Skeletal muscle satellite cell (primary cell): ENCODE measurements around the gene AMPD1. TPM values are rescaled to one million over a fixed set of nuclear protein-coding genes. Genes with fewer than 3 reads are reported as not detected.

Experiments
- H3K27me3 ChIP-seq: 2 replicates; pipeline ENCODE4 v1.7.0; 2013; ENCODE audit warnings: low read length; ENCODE audit not compliant: control insufficient read depth, insufficient read depth
- H3K36me3 ChIP-seq: 2 replicates; pipeline ENCODE4 v1.7.0; 2013; ENCODE audit warnings: mild to moderate bottlenecking, control low read depth, low read length; ENCODE audit not compliant: insufficient read depth
- H3K4me1 ChIP-seq: 2 replicates; pipeline ENCODE4 v1.7.0; 2013; ENCODE audit warnings: low read length; ENCODE audit not compliant: control insufficient read depth, insufficient read depth
- H3K4me2 ChIP-seq: 2 replicates; pipeline ENCODE4 v1.7.0; 2013; ENCODE audit warnings: mild to moderate bottlenecking, low read length
- H3K4me3 ChIP-seq: 2 replicates; pipeline ENCODE4 v1.7.0; 2013; ENCODE audit warnings: low read length
- H3K9ac ChIP-seq: 2 replicates; pipeline ENCODE4 v1.7.0; 2013; ENCODE audit warnings: mild to moderate bottlenecking, low read depth, low read length, moderate library complexity
- H3K9me3 ChIP-seq: replicated peaks from 2 replicates; pipeline ENCODE4 v1.7.0; 2013; ENCODE audit warnings: mild to moderate bottlenecking, control low read depth, low read length
- total RNA-seq: library from RNA; depleted of rRNA; stranded (reverse); fragments of >200 nt; gene quantifications from 2 replicates; pipeline ENCODE4 v1.2.3, GENCODE V29; 2012; rRNA removed

Gene AMPD1
- total RNA-seq, result 0.51 TPM in 1 of 2 replicates, not detected in the other

GRCh38 chr1:114695430-114696058 lies at the start of gene AMPD1:
Gene AMPD1 (minus strand): TSS chr1:114695546. CDS start chr1:114695471, 75 bp downstream.
- Histone ChIP-seq H3K4me1 (peaks cover 3% of the 10 kb centered on the region), H3K36me3 (no peaks in the 10 kb centered on the region), H3K27me3 (peaks cover 3% of the 10 kb centered on the region), H3K9ac (no peak within 1 kb of the TSS), H3K4me2 (no peak within 1 kb of the TSS), H3K9me3 (no peaks in the 10 kb centered on the region), H3K4me3 (no peak within 1 kb of the TSS)

GRCh38 chr1:114741963-114742746 lies 46.8 kb upstream of the AMPD1 start:
- Histone ChIP-seq H3K4me3 (no peak overlapping the region), H3K9me3 (no peaks in the 10 kb centered on the region), H3K4me1 (peaks cover 3% of the 10 kb centered on the region), H3K9ac (no peak overlapping the region), H3K4me2 (no peak overlapping the region), H3K27me3 (no peaks in the 10 kb centered on the region), H3K36me3 (peaks cover 75% of the 10 kb centered on the region)

GRCh38 chr1:114740331-114740730 lies 45.0 kb upstream of the AMPD1 start:
- H3K36me3 ChIP-seq, result peaks cover 79% of the 10 kb centered on the region

GRCh38 chr1:114737314-114737849 lies 42.0 kb upstream of the AMPD1 start:
- Histone ChIP-seq H3K9me3 (no peaks in the 10 kb centered on the region), H3K36me3 (peaks cover 85% of the 10 kb centered on the region), H3K4me3 (no peak overlapping the region), H3K4me1 (no peaks in the 10 kb centered on the region), H3K27me3 (no peaks in the 10 kb centered on the region), H3K9ac (no peak overlapping the region), H3K4me2 (no peak overlapping the region)

More at GRCh38 chr1:114740331-114740730, 45.0 kb upstream of the AMPD1 start:
- H3K9ac ChIP-seq, result no peak overlapping the region
- no peaks in the 10 kb centered on the region for H3K27me3 ChIP-seq
- no peaks in the 10 kb centered on the region for H3K4me1 ChIP-seq
- H3K4me3 ChIP-seq, result no peak overlapping the region
- no peaks in the 10 kb centered on the region for H3K9me3 ChIP-seq
- H3K4me2 ChIP-seq, result no peak overlapping the region

GRCh38 chr1:114735479-114735878 lies 40.1 kb upstream of the AMPD1 start:
- H3K4me1 ChIP-seq, result no peaks in the 10 kb centered on the region
- H3K27me3 ChIP-seq, result no peaks in the 10 kb centered on the region
- no peak overlapping the region for H3K4me2 ChIP-seq
- no peaks in the 10 kb centered on the region for H3K9me3 ChIP-seq
- H3K36me3 ChIP-seq, result peaks cover 88% of the 10 kb centered on the region
- H3K9ac ChIP-seq, result no peak overlapping the region
- no peak overlapping the region for H3K4me3 ChIP-seq

GRCh38 chr1:114729782-114730181 lies 34.4 kb upstream of the AMPD1 start:
- no peak overlapping the region for H3K9ac ChIP-seq
- no peak overlapping the region for H3K4me2 ChIP-seq
- H3K9me3 ChIP-seq, result no peaks in the 10 kb centered on the region
- H3K4me1 ChIP-seq, result no peaks in the 10 kb centered on the region
- H3K27me3 ChIP-seq, result no peaks in the 10 kb centered on the region
- peaks cover 92% of the 10 kb centered on the region for H3K36me3 ChIP-seq
- no peak overlapping the region for H3K4me3 ChIP-seq

- H3K27me3 ChIP-seq, result no peaks in the 10 kb centered on the region
- H3K4me1 ChIP-seq, result no peaks in the 10 kb centered on the region
- H3K9ac ChIP-seq, result no peak overlapping the region
- H3K4me2 ChIP-seq, result no peak overlapping the region
- no peak overlapping the region for H3K4me3 ChIP-seq
- H3K9me3 ChIP-seq, result no peaks in the 10 kb centered on the region
- peaks cover 92% of the 10 kb centered on the region for H3K36me3 ChIP-seq
These were observed 33.2 kb upstream of the AMPD1 start for GRCh38 chr1:114728553-114728952.

- Histone ChIP-seq H3K9ac (no peak overlapping the region), H3K4me2 (no peak overlapping the region), H3K27me3 (no peaks in the 10 kb centered on the region), H3K36me3 (peaks cover 93% of the 10 kb centered on the region), H3K9me3 (no peaks in the 10 kb centered on the region), H3K4me1 (no peaks in the 10 kb centered on the region), H3K4me3 (no peak overlapping the region)
These were observed 29.9 kb upstream of the AMPD1 start for GRCh38 chr1:114725230-114725629.

- no peak overlapping the region for H3K4me3 ChIP-seq
- no peak overlapping the region for H3K9ac ChIP-seq
- H3K36me3 ChIP-seq, result peaks cover 94% of the 10 kb centered on the region
- no peak overlapping the region for H3K4me2 ChIP-seq
- H3K4me1 ChIP-seq, result no peaks in the 10 kb centered on the region
- H3K27me3 ChIP-seq, result no peaks in the 10 kb centered on the region
- H3K9me3 ChIP-seq, result no peaks in the 10 kb centered on the region
These were observed 28.6 kb upstream of the AMPD1 start for GRCh38 chr1:114723915-114724314.

- Histone ChIP-seq H3K36me3 (peaks cover 94% of the 10 kb centered on the region), H3K27me3 (no peaks in the 10 kb centered on the region), H3K4me2 (no peak overlapping the region), H3K9ac (no peak overlapping the region), H3K4me1 (no peaks in the 10 kb centered on the region), H3K4me3 (no peak overlapping the region), H3K9me3 (no peaks in the 10 kb centered on the region)
These were observed 28.1 kb upstream of the AMPD1 start for GRCh38 chr1:114723457-114723856.

GRCh38 chr1:114720492-114720891 lies 25.1 kb upstream of the AMPD1 start:
- no peaks in the 10 kb centered on the region for H3K27me3 ChIP-seq
- H3K9ac ChIP-seq, result no peak overlapping the region
- H3K36me3 ChIP-seq, result peaks cover 83% of the 10 kb centered on the region
- no peaks in the 10 kb centered on the region for H3K9me3 ChIP-seq
- peaks cover 7% of the 10 kb centered on the region for H3K4me1 ChIP-seq
- H3K4me2 ChIP-seq, result no peak overlapping the region
- no peak overlapping the region for H3K4me3 ChIP-seq
